Neural cell (in vitro differentiated cells): ENCODE results near the gene YIPF2.

Experiments used
- EP300 ChIP-seq: fragments of 450-650 bp; conservative IDR thresholded peaks from 2 replicates; pipeline ENCODE4 v1.6.1; 2014; ENCODE audit warnings: antibody characterized with exemption, mild to moderate bottlenecking, moderate library complexity; ENCODE audit not compliant: poor library complexity, severe bottlenecking
- EZH2 ChIP-seq: fragments of 200-600, 300-800 bp; shearing (Covaris generic), sonication (generic); IDR thresholded peaks from 2 replicates; pipeline ENCODE4 v1.6.1; 2014; ENCODE audit warnings: antibody characterized with exemption, low read length, borderline replicate concordance, mild to moderate bottlenecking; ENCODE audit not compliant: insufficient read depth, poor library complexity, severe bottlenecking
- MXI1 ChIP-seq: fragments of 450-650 bp; conservative IDR thresholded peaks from 2 replicates; pipeline ENCODE4 v1.6.1; 2014; ENCODE audit warnings: antibody characterized with exemption, mild to moderate bottlenecking; ENCODE audit not compliant: poor library complexity, severe bottlenecking
- POLR2AphosphoS5 ChIP-seq: IDR thresholded peaks from 2 replicates; pipeline ENCODE4 v1.6.1; 2012
- RAD21 ChIP-seq: fragments of 450-650 bp; conservative IDR thresholded peaks from 2 replicates; pipeline ENCODE4 v1.6.1; 2014; ENCODE audit warnings: antibody characterized with exemption, mild to moderate bottlenecking, moderate library complexity
- REST ChIP-seq: IDR thresholded peaks from 2 replicates; pipeline ENCODE4 v1.6.1; 2012; ENCODE audit warnings: borderline replicate concordance
- SMC3 ChIP-seq: fragments of 450-650 bp; conservative IDR thresholded peaks from 2 replicates; pipeline ENCODE4 v1.6.1; 2014; ENCODE audit warnings: antibody characterized with exemption, mild to moderate bottlenecking, moderate library complexity; ENCODE audit not compliant: poor library complexity
- TAF1 ChIP-seq: IDR thresholded peaks from 2 replicates; pipeline ENCODE4 v1.6.1; 2012; ENCODE audit warnings: low read depth
- TF ChIP-seq, protein P1 (sequence below): fragments of 450-650 bp; IDR thresholded peaks from 2 replicates; pipeline ENCODE4 v1.5.1; 2014; ENCODE audit warnings: antibody characterized with exemption, mild to moderate bottlenecking, moderate library complexity; ENCODE audit not compliant: poor library complexity, severe bottlenecking

DNA sequence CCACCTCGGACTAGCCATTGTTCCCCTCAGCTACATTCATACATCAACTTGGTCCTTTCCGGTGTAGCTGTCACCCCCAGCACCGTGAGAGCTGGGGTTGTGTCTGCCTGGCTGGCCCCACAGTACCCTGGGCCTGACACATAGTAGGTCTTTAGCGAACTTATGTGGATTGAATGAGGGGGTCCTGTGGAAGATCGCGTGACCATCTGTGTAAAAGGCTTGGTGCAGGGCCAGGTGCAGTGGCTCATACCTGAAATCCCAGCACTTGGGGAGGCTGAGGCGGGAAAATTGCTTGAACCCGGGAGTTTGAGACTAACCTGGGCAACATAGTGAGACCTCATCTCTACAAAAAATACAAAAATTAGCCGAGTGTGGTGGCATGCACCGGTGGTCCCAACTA is 34.4 kb upstream of the YIPF2 start:
- TF ChIP-seq, protein P1, sequence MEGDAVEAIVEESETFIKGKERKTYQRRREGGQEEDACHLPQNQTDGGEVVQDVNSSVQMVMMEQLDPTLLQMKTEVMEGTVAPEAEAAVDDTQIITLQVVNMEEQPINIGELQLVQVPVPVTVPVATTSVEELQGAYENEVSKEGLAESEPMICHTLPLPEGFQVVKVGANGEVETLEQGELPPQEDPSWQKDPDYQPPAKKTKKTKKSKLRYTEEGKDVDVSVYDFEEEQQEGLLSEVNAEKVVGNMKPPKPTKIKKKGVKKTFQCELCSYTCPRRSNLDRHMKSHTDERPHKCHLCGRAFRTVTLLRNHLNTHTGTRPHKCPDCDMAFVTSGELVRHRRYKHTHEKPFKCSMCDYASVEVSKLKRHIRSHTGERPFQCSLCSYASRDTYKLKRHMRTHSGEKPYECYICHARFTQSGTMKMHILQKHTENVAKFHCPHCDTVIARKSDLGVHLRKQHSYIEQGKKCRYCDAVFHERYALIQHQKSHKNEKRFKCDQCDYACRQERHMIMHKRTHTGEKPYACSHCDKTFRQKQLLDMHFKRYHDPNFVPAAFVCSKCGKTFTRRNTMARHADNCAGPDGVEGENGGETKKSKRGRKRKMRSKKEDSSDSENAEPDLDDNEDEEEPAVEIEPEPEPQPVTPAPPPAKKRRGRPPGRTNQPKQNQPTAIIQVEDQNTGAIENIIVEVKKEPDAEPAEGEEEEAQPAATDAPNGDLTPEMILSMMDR, result no peak
- TF ChIP-seq RAD21 (no peak), EZH2 (no peak), MXI1 (no peak), EP300 (no peak), REST (no peak), POLR2AphosphoS5 (no peak), SMC3 (no peak), TAF1 (no peak)
